Choroid plexus epithelial cell (primary cell): Measurements from ENCODE around the gene EPB41L4B.

ENCODE experiments used
- DNase-seq: peaks from one replicate; pipeline ENCODE4 v3.0.0-alpha.2; 2010; ENCODE audit warnings: low read depth
- H3K4me3 ChIP-seq: 2 replicates; pipeline ENCODE4 v1.5.1; 2011; ENCODE audit warnings: low read depth, mild to moderate bottlenecking, control low read depth, low read length, moderate library complexity
- TF ChIP-seq, protein P1 (sequence below): conservative IDR thresholded peaks from 2 replicates; pipeline ENCODE4 v1.5.1; 2011; ENCODE audit warnings: low read depth, mild to moderate bottlenecking, control low read depth, inconsistent platforms, low read length, moderate library complexity

The EPB41L4B gene

DNA sequence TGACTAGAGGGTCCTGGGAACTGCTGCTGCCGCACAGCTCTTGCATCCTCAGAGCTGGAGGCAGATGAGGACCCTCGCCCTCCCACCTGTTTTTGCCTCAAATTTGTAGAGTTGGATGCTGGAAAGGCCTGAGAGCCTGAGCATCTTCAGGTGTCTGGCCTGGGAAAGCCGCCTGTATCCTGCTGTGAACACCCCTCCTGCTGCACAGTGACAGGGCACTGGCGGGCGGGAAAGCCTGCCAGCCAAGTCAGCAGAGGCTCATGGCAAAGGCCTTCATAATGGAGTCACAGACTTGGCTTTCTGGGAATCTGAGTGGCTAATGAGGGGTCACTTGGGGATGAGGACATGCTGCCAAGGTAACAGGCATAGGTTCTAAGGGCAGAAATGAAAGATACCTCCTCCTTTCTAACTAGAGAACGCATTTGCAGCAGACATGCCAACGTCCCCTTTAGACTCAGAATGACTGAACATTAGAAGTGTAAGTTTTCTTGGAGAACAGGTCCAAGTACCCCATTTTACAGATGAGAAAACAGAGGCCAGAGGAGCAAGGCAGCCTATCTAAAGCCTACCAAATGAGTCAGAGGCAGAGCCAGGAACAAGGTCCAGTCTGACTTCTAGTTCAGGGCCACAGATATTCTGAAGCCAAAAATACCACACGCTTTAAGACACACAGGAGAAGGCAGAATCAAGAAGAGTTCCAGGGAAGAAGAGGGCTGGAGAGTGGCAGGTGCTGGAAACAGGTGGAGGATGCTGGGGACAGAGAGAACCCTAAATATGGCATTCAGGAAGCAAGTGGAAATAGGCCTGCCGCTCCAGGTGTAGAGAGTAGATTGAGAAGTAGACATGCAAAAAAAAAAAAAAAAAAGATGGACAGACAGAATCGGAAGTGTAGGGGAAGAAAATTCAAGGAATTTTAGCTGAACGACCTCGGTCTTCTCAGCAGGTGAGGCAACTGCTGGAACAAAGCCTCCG, 44.1 kb downstream of the EPB41L4B start:
- TF ChIP-seq, protein P1, sequence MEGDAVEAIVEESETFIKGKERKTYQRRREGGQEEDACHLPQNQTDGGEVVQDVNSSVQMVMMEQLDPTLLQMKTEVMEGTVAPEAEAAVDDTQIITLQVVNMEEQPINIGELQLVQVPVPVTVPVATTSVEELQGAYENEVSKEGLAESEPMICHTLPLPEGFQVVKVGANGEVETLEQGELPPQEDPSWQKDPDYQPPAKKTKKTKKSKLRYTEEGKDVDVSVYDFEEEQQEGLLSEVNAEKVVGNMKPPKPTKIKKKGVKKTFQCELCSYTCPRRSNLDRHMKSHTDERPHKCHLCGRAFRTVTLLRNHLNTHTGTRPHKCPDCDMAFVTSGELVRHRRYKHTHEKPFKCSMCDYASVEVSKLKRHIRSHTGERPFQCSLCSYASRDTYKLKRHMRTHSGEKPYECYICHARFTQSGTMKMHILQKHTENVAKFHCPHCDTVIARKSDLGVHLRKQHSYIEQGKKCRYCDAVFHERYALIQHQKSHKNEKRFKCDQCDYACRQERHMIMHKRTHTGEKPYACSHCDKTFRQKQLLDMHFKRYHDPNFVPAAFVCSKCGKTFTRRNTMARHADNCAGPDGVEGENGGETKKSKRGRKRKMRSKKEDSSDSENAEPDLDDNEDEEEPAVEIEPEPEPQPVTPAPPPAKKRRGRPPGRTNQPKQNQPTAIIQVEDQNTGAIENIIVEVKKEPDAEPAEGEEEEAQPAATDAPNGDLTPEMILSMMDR = no peak
- H3K4me3 ChIP-seq = no peak overlapping the region
- DNase-seq = no peak

DNA sequence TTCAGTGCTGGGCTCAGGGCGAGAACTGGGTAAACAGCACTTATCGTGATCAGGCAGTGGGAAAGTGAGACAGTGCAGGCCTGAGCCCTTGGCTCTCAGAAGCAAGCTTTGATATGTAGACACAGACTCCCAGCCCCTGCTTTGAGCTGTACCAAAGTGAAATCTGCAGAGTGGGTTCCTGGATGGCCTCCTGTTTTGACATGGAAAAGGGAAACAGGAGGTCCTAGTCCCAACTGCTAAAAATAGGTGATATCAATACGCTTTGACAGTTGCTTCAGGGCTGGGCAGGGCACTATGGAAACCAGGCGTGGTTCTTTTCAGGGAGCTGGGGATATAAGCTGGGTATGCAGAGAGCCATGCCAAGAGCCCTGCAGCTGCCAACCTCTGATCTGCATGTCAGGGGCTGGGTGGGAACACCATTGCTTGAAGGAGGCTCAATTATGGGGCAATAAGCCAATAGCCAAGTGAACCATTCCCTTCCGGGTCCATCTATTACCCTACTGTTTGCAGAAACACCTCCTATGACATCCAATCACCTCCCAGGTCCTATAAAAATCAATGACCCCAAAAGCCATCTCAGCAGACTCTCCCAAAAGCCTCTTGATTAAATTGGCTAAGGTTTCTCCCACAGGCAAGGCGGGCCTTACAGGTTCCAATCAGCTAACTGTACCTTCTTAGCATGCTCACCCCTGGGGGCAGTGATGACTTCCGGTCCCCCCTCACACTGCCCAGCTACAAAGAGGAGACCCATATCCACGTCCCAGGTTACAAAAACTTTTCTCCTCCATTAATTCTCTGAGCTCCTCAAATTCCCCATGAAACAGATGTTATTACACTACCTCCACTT, 45.8 kb downstream of the EPB41L4B start:
- H3K4me3 ChIP-seq = no peak overlapping the region
- no peak for DNase-seq
- TF ChIP-seq, protein P1 = no peak

DNA sequence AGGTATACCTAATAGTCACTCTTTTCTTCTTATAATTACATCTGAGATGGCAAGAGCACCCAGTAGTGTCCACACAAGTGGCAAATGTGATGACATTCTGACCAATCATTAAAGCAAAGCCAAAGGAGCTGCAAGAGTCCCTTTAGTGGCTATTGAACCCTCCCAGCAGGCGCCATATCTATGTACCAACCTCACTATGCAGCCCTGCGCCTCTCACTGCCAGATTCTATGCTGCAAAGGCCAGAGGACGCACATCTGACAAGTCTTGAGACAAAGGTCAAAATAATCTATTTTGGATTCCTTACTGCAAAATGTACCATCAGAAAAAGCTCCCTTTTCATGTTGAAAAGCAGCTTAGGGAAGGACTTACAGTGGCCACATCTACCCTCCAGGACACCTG, 47.0 kb downstream of the EPB41L4B start:
- no peak overlapping the region for H3K4me3 ChIP-seq
- TF ChIP-seq, protein P1 = no peak
- DNase-seq = no peak

DNA sequence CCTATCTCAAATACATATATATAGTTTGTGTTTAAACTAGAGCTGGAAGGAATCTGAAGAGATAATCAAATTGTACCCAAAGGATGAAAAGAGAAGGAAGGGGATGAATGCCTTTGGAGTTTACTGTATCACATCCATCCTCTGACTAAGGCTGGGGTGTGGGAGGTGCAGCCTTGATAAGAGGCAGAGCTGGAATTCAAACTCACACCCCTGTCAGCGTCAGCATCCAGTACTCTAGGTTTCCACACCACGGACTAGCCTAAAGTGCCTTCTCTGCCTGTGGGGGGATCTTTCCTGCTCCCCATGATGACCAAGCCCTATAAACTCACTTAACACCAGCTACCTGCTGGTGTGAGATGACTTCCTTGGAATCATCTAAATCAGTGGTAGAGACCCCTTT, 48.1 kb downstream of the EPB41L4B start:
- no peak for DNase-seq
- no peak overlapping the region for H3K4me3 ChIP-seq

DNA sequence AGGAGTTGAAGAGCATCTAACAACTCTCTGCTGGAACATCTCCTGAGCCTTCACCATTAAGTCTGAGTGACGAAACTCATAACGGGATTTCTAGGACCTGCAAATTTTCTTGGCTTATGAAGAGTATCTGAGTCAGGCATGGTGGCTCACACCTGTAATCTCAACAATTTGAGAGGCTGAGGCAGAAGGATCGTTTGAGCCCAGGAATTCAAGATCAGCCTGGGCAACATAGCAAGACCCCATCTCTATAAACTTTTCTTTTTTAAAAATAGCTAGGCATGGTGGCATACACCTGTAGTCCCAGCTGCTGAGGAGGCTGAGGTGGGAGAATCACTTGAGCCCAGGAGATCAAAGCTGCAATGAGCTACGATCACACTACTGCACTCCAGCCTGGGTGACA, 48.8 kb downstream of the EPB41L4B start:
- DNase-seq = no peak
- no peak overlapping the region for H3K4me3 ChIP-seq
- TF ChIP-seq, protein P1 = no peak

More for the DNA sequence above, 48.1 kb downstream of the EPB41L4B start:
- TF ChIP-seq, protein P1 = no peak

DNA sequence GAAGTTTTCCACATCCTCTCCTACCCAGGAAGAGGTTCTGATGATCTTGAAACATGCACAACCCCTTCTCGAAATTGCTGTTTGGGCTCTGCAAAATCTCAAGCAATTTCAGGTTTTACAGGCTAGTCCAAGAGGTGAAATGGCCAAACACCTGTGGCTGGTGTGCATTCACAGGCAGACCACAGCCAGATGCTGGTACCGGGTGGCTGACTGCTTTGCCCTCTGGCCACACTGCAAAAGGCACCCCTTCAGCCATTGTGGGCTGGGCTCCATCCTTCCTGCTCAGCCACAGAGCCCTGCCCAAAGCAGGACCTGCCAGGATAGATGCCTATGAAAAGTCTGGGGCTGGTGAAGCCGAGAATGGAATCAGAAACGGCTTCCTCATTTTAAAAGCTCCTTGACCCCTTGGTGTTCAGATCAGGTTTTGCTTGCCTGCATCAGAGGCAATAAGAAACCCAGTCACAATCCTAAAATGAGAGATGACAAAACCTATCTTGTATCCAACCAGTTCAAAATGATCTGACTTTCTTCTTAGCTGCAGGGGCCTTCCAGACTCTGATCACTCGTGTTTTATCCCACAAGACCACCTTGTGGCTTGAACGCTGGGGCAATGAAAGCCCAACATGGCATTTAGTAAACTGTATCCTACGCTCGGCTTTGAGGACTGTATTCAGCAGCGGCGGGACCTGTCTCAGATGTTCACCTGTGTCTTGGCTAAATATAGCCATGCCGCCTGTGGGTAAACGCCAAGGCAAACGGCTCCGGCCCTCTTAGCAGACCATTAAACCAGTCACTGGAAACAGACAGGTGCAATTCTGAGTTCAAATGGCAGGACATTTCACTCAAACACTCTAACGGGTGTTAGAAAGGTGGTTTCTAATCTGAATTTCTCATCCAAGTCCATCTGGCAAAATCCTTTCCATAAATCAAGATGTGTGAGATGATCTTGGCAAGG, 49.6 kb downstream of the EPB41L4B start:
- no peak for DNase-seq
- H3K4me3 ChIP-seq = no peak overlapping the region
- TF ChIP-seq, protein P1 = no peak
